IMR-90 (cell line): ENCODE measurements around the gene ZBTB24. TPM values are rescaled to one million over a fixed set of nuclear protein-coding genes. Genes with fewer than 3 reads are reported as not detected.

ENCODE experiments used
- ATAC-seq: fragments of 200-7000 bp; cut with Tn5 transposase; 2 replicates; pipeline ENCODE4 v1.9.1; 2020; ENCODE audit warnings: low read depth, mild to moderate bottlenecking, moderate library complexity
- BruUV-seq: library from RNA; stranded (reverse); fragments of 400-500 nt; replicated peaks from 2 replicates; lab custom pipeline; 2021; lab: Mats Ljungman, UMichigan
- CTCF ChIA-PET: fragments of 300-600 bp; formaldehyde crosslinking; extraction: SDS; loops from one replicate; lab custom pipeline; 2021; ENCODE audit warnings: antibody characterized with exemption; lab: Yijun Ruan, JAX
- POLR2A ChIA-PET: fragments of 300-600 bp; sonication (Branson Sonifier 250); formaldehyde crosslinking; loops from one replicate; lab custom pipeline; 2022; ENCODE audit warnings: antibody characterized with exemption; ENCODE audit not compliant: unreplicated experiment; lab: Charles Lee
- DNase-seq: peaks from one replicate; pipeline ENCODE4 v3.0.0; 2013
- H2AFZ ChIP-seq: replicated peaks from 2 replicates; pipeline ENCODE3; 2013; ENCODE audit warnings: low read length, mild to moderate bottlenecking; ENCODE audit not compliant: poor library complexity
- H2AK5ac ChIP-seq: 2 replicates; pipeline ENCODE4 v1.6.1; 2013; ENCODE audit warnings: low read depth, low read length, inconsistent platforms
- H2AK9ac ChIP-seq: replicated peaks from 2 replicates; pipeline ENCODE3; 2013; ENCODE audit warnings: mild to moderate bottlenecking, low read depth, low read length, moderate library complexity; ENCODE audit not compliant: poor library complexity
- H2BK120ac ChIP-seq: 2 replicates; pipeline ENCODE4 v1.6.1; 2013; ENCODE audit warnings: low read depth, low read length, inconsistent platforms
- H2BK15ac ChIP-seq: 3 replicates; pipeline ENCODE4 v1.6.1; 2013; ENCODE audit warnings: low read depth, low read length, inconsistent platforms
- H2BK20ac ChIP-seq: 2 replicates; pipeline ENCODE4 v1.6.1; 2013; ENCODE audit warnings: low read depth, mild to moderate bottlenecking, inconsistent platforms, low read length, moderate library complexity
- H2BK5ac ChIP-seq: 2 replicates; pipeline ENCODE4 v1.6.1; 2013; ENCODE audit warnings: mild to moderate bottlenecking, low read depth, low read length, inconsistent platforms; ENCODE audit not compliant: poor library complexity, severe bottlenecking
- H3K14ac ChIP-seq: replicated peaks from 2 replicates; pipeline ENCODE4 v1.6.1; 2013; ENCODE audit warnings: low read depth, low read length, inconsistent platforms
- H3K18ac ChIP-seq: 2 replicates; pipeline ENCODE4 v1.6.1; 2013; ENCODE audit warnings: low read depth, low read length, control low read depth
- H3K23ac ChIP-seq: 2 replicates; pipeline ENCODE4 v1.6.1; 2013; ENCODE audit warnings: low read depth, low read length, inconsistent platforms
- H3K27ac ChIP-seq: 2 replicates; pipeline ENCODE4 v1.5.1; 2013; ENCODE audit warnings: mild to moderate bottlenecking, control low read depth, low read length; ENCODE audit not compliant: insufficient read depth
- H3K27me3 ChIP-seq: 2 replicates; pipeline ENCODE4 v1.6.1; 2013; ENCODE audit warnings: low read length; ENCODE audit not compliant: control insufficient read depth, insufficient read depth
- H3K36me3 ChIP-seq: 2 replicates; pipeline ENCODE4 v1.6.1; 2013; ENCODE audit warnings: low read length, mixed read lengths; ENCODE audit not compliant: control insufficient read depth, insufficient read depth
- H3K4ac ChIP-seq: 2 replicates; pipeline ENCODE4 v1.6.1; 2013; ENCODE audit warnings: low read depth, low read length, inconsistent platforms
- H3K4me1 ChIP-seq: 2 replicates; pipeline ENCODE4 v1.6.1; 2013; ENCODE audit warnings: low read length, mixed read lengths; ENCODE audit not compliant: control insufficient read depth, insufficient read depth
- H3K4me2 ChIP-seq: 2 replicates; pipeline ENCODE4 v1.6.1; 2013; ENCODE audit warnings: low read depth, mild to moderate bottlenecking, control low read depth, low read length, moderate library complexity
- H3K4me3 ChIP-seq: 2 replicates; pipeline ENCODE4 v1.5.1; 2013; ENCODE audit warnings: low read depth, mild to moderate bottlenecking, control low read depth, low read length, moderate library complexity; ENCODE audit not compliant: insufficient read depth
- H3K56ac ChIP-seq: 2 replicates; pipeline ENCODE4 v1.6.1; 2013; ENCODE audit warnings: low read length, inconsistent platforms; ENCODE audit not compliant: insufficient read depth; ENCODE audit errors: extremely low read depth
- H3K79me1 ChIP-seq, 2 experiments: 2 replicates each; pipeline ENCODE4 v1.6.1; 2013; ENCODE audit warnings: low read length in 2 of 2, inconsistent platforms in 1 of 2, low read depth in 1 of 2
- H3K9ac ChIP-seq: 2 replicates; pipeline ENCODE4 v1.6.1; 2013; ENCODE audit warnings: low read depth, low read length, control low read depth
- H3K9me1 ChIP-seq: 2 replicates; pipeline ENCODE4 v1.6.1; 2013; ENCODE audit warnings: low read length, inconsistent platforms; ENCODE audit not compliant: insufficient read depth
- H3K9me3 ChIP-seq: 2 replicates; pipeline ENCODE4 v1.6.1; 2013; ENCODE audit warnings: low read length; ENCODE audit not compliant: control insufficient read depth, insufficient read depth
- H4K20me1 ChIP-seq: 2 replicates; pipeline ENCODE4 v1.6.1; 2013; ENCODE audit warnings: low read length, inconsistent platforms; ENCODE audit not compliant: insufficient read depth
- H4K5ac ChIP-seq: 2 replicates; pipeline ENCODE4 v1.6.1; 2013; ENCODE audit warnings: mild to moderate bottlenecking, low read depth, low read length, control low read depth
- H4K8ac ChIP-seq, 2 experiments: 2 replicates each; pipeline ENCODE4 v1.6.1; 2013; ENCODE audit warnings: low read depth in 2 of 2, low read length in 2 of 2, control low read depth in 1 of 2, inconsistent platforms in 1 of 2
- H4K91ac ChIP-seq: 2 replicates; pipeline ENCODE4 v1.6.1; 2013; ENCODE audit warnings: low read depth, low read length, inconsistent platforms; ENCODE audit not compliant: insufficient read depth
- CEBPB ChIP-seq: IDR thresholded peaks from 2 replicates; pipeline ENCODE4 v1.6.1; 2012; ENCODE audit warnings: low read depth, low read length, improper control_type of control experiment
- CHD1 ChIP-seq: IDR thresholded peaks from 2 replicates; pipeline ENCODE4 v1.6.1; 2012; ENCODE audit warnings: low read depth, low read length, improper control_type of control experiment
- FOS ChIP-seq: fragments of 150-350 bp; IDR thresholded peaks from 2 replicates; pipeline ENCODE4 v1.6.1; 2016; ENCODE audit warnings: low read depth, low read length
- MAFK ChIP-seq: IDR thresholded peaks from 2 replicates; pipeline ENCODE4 v1.6.1; 2012; ENCODE audit warnings: low read depth, low read length, improper control_type of control experiment
- MXI1 ChIP-seq: IDR thresholded peaks from 2 replicates; pipeline ENCODE4 v1.6.1; 2012; ENCODE audit warnings: low read depth, mild to moderate bottlenecking, low read length, moderate library complexity, borderline replicate concordance
- NFE2L2 ChIP-seq: fragments of 150-350 bp; IDR thresholded peaks from 2 replicates; pipeline ENCODE4 v1.6.1; 2016; ENCODE audit warnings: low read depth, mild to moderate bottlenecking, low read length
- POLR2A ChIP-seq: IDR thresholded peaks from 2 replicates; pipeline ENCODE4 v1.6.1; 2012; ENCODE audit warnings: mild to moderate bottlenecking, low read depth, low read length
- RAD21 ChIP-seq: IDR thresholded peaks from 2 replicates; pipeline ENCODE4 v1.6.1; 2012; ENCODE audit warnings: low read length, improper control_type of control experiment
- RCOR1 ChIP-seq: IDR thresholded peaks from 2 replicates; pipeline ENCODE4 v1.6.1; 2012; ENCODE audit warnings: mild to moderate bottlenecking, low read length, improper control_type of control experiment; ENCODE audit not compliant: insufficient replicate concordance
- RFX5 ChIP-seq: IDR thresholded peaks from 2 replicates; pipeline ENCODE4 v1.8.0; 2012; ENCODE audit warnings: low read depth, mild to moderate bottlenecking, low read length, moderate library complexity
- SMC3 ChIP-seq: fragments of 150-350 bp; IDR thresholded peaks from 2 replicates; pipeline ENCODE4 v1.6.1; 2016; ENCODE audit warnings: low read depth, mild to moderate bottlenecking, antibody characterized with exemption, low read length, moderate library complexity
- WGBS, 2 experiments: methylation state at CpG; one replicate each; pipeline versions ENCODE4 v1.1.5 to v1.1.7; 2013; ENCODE audit warnings: missing lambda C conversion rate in 2 of 2; ENCODE audit not compliant: insufficient read length in 1 of 2; ENCODE audit errors: extremely low coverage in 2 of 2; 5-methylcytosine and 5-hydroxymethylcytosine counted together
- dilution Hi-C: fragments of 300-500 bp; cut with HindIII; formaldehyde crosslinking; loops from one replicate; pipeline ENCODE4 v1.14.3; 2018; ENCODE audit warnings: low sequenced_read_pairs; ENCODE audit not compliant: unreplicated experiment
- in situ Hi-C: fragments of 300-500 bp; cut with MboI; formaldehyde crosslinking; loops from 3 replicates; pipeline ENCODE4 v1.14.3; 2019; ENCODE audit warnings: low sequenced_read_pairs, inconsistent platforms, mixed read lengths
- intact Hi-C: fragments of 100-400 bp; cut with micrococcal nuclease; formaldehyde crosslinking; loops from 2 replicates; pipeline ENCODE4 v1.10.0; 2022
- polyA plus RNA-seq, 3 experiments: library from polyadenylated mRNA; depleted of rRNA; stranded (reverse); fragments of >200 nt; gene quantifications; 2 replicates each; pipeline ENCODE4 v1.2.3, GENCODE V29; 2012; ENCODE audit warnings: low replicate concordance in 1 of 3
- total RNA-seq: library from RNA; depleted of rRNA; stranded (reverse); fragments of >200 nt; gene quantifications from 2 replicates; pipeline ENCODE4 v1.2.3, GENCODE V29; 2012
- TF ChIP-seq, protein P1 (sequence below): conservative IDR thresholded peaks from 2 replicates; pipeline ENCODE4 v1.5.1; 2012; ENCODE audit warnings: mild to moderate bottlenecking, low read depth, low read length, improper control_type of control experiment
- TF ChIP-seq, protein P2 (sequence below): fragments of 150-350 bp; IDR thresholded peaks from 2 replicates; pipeline ENCODE4 v1.6.1; 2017; ENCODE audit warnings: mild to moderate bottlenecking, antibody characterized with exemption, low read length, low read depth
- TF ChIP-seq, protein P3 (sequence below): fragments of 150-350 bp; IDR thresholded peaks from 2 replicates; pipeline ENCODE4 v1.6.1; 2016; ENCODE audit warnings: low read depth, mild to moderate bottlenecking, low read length, moderate library complexity, borderline replicate concordance

ZBTB24 gene
- total and polyA plus RNA-seq, 2 of the 4 experiments (the other 2 are of a cell fraction): 2.3 to 7.9 TPM

DNA sequence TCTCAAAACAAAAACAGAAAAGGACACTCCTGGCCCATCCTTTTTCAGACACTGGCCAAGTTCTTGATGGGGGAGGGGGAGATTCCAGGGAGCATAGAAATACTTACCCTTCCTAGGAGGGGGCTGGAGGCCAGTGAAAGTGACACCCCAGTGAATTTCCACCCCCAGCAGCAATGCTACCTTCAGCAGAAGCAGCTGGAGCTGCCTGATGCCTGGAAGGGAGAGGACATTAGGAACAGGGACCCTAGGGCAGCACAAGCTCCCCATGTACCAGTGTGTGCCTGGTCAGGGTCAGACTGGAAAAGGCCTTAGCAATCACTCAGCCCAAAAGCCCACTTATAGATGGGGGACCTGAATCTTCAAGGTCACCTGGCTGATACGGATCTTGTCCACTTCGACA, 29.9 kb downstream of the ZBTB24 start:
- Histone ChIP-seq H2BK120ac (no peak overlapping the region), H3K27me3 (no peaks in the 10 kb centered on the region), H3K14ac (no peak overlapping the region; the same call in 1 of the 2 replicates), H3K56ac (no peak overlapping the region), H2BK20ac (no peak overlapping the region), H3K4me3 (no peak overlapping the region), H2BK5ac (no peak overlapping the region), H3K4me1 (peaks cover 11% of the 10 kb centered on the region), H4K5ac (no peak overlapping the region), H3K9ac (no peak overlapping the region), H2BK15ac (no peak overlapping the region), H2AK9ac (no peak overlapping the region), H3K23ac (no peak overlapping the region), H4K91ac (no peak overlapping the region), H3K79me1 (peaks cover 23 to 69% of the 10 kb centered on the region in 2 experiments), H2AFZ (no peak overlapping the region), H3K9me3 (no peaks in the 10 kb centered on the region), H3K27ac (no peak overlapping the region), H3K18ac (no peak overlapping the region), H2AK5ac (no peak overlapping the region), H3K36me3 (peaks cover 38% of the 10 kb centered on the region), H3K4me2 (no peak overlapping the region), H3K4ac (no peak overlapping the region), H4K20me1 (peaks cover 4% of the 10 kb centered on the region; the same call in 1 of the 2 replicates), H3K9me1 (peaks cover 19% of the 10 kb centered on the region), H4K8ac (no peak overlapping the region)
- BruUV-seq: no TSS peak
- no CpG with 5 or more reads among the region's 2 CpGs for WGBS, 2 experiments
- CTCF ChIA-PET: no interaction called here
- TF ChIP-seq, protein P1, sequence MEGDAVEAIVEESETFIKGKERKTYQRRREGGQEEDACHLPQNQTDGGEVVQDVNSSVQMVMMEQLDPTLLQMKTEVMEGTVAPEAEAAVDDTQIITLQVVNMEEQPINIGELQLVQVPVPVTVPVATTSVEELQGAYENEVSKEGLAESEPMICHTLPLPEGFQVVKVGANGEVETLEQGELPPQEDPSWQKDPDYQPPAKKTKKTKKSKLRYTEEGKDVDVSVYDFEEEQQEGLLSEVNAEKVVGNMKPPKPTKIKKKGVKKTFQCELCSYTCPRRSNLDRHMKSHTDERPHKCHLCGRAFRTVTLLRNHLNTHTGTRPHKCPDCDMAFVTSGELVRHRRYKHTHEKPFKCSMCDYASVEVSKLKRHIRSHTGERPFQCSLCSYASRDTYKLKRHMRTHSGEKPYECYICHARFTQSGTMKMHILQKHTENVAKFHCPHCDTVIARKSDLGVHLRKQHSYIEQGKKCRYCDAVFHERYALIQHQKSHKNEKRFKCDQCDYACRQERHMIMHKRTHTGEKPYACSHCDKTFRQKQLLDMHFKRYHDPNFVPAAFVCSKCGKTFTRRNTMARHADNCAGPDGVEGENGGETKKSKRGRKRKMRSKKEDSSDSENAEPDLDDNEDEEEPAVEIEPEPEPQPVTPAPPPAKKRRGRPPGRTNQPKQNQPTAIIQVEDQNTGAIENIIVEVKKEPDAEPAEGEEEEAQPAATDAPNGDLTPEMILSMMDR: no peak
- TF ChIP-seq RFX5: no peak
- no peak for TF ChIP-seq NFE2L2
- TF ChIP-seq CEBPB: no peak
- TF ChIP-seq FOS: no peak
- no peak for TF ChIP-seq MXI1
- TF ChIP-seq RCOR1: no peak
- no peak for TF ChIP-seq SMC3
- no peak for TF ChIP-seq CHD1
- TF ChIP-seq RAD21: no peak
- TF ChIP-seq, protein P2, sequence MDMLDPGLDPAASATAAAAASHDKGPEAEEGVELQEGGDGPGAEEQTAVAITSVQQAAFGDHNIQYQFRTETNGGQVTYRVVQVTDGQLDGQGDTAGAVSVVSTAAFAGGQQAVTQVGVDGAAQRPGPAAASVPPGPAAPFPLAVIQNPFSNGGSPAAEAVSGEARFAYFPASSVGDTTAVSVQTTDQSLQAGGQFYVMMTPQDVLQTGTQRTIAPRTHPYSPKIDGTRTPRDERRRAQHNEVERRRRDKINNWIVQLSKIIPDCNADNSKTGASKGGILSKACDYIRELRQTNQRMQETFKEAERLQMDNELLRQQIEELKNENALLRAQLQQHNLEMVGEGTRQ: no peak
- TF ChIP-seq POLR2A: no peak
- no peak for TF ChIP-seq MAFK
- TF ChIP-seq, protein P3, sequence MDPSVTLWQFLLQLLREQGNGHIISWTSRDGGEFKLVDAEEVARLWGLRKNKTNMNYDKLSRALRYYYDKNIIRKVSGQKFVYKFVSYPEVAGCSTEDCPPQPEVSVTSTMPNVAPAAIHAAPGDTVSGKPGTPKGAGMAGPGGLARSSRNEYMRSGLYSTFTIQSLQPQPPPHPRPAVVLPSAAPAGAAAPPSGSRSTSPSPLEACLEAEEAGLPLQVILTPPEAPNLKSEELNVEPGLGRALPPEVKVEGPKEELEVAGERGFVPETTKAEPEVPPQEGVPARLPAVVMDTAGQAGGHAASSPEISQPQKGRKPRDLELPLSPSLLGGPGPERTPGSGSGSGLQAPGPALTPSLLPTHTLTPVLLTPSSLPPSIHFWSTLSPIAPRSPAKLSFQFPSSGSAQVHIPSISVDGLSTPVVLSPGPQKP: no peak
- ATAC-seq: no peak
- intact Hi-C loops (no loop called here), dilution Hi-C loops (no loop called here), in situ Hi-C loops (no loop called here)
- POLR2A ChIA-PET: interaction anchor here (1.2 kb wide), 1 partner anchor 9 kb away, joined by 3 read pairs; no protein-coding TSS in a partner anchor
- DNase-seq: no peak
